GM06990 (cell line): ENCODE data around the gene ALDH6A1.
A peak's percentile ranks its signal among the peaks of the same experiment; 100 is the strongest.

Experiments used
- DNase-seq: peaks from one replicate; pipeline ENCODE4 v3.0.0-alpha.2; 2011; ENCODE audit not compliant: insufficient read length; ENCODE audit errors: extremely low read depth
- H3K27me3 ChIP-seq: replicated peaks from 2 replicates; pipeline ENCODE4 v1.6.0; 2011; ENCODE audit warnings: low read length; ENCODE audit not compliant: control insufficient read depth, insufficient read depth
- H3K36me3 ChIP-seq: 2 replicates; pipeline ENCODE4 v1.5.1; 2011; ENCODE audit warnings: low read length; ENCODE audit not compliant: control insufficient read depth, insufficient read depth
- H3K4me3 ChIP-seq: replicated peaks from 2 replicates; pipeline ENCODE4 v1.5.1; 2011; ENCODE audit warnings: low read depth, mild to moderate bottlenecking, control low read depth, low read length
- TF ChIP-seq, protein P1 (sequence below): IDR thresholded peaks from 2 replicates; pipeline ENCODE4 v1.5.1; 2011; ENCODE audit warnings: low read length, control low read depth, mild to moderate bottlenecking, inconsistent platforms; ENCODE audit not compliant: insufficient read depth, poor library complexity, severe bottlenecking

Gene ALDH6A1

GRCh38 chr14:74064426-74064825, 19.8 kb downstream of the ALDH6A1 start:
- H3K4me3 ChIP-seq = no peak overlapping the region
- no peak for DNase-seq
- peaks cover 2% of the 10 kb centered on the region for H3K36me3 ChIP-seq
- no peaks in the 10 kb centered on the region for H3K27me3 ChIP-seq
- TF ChIP-seq, protein P1, sequence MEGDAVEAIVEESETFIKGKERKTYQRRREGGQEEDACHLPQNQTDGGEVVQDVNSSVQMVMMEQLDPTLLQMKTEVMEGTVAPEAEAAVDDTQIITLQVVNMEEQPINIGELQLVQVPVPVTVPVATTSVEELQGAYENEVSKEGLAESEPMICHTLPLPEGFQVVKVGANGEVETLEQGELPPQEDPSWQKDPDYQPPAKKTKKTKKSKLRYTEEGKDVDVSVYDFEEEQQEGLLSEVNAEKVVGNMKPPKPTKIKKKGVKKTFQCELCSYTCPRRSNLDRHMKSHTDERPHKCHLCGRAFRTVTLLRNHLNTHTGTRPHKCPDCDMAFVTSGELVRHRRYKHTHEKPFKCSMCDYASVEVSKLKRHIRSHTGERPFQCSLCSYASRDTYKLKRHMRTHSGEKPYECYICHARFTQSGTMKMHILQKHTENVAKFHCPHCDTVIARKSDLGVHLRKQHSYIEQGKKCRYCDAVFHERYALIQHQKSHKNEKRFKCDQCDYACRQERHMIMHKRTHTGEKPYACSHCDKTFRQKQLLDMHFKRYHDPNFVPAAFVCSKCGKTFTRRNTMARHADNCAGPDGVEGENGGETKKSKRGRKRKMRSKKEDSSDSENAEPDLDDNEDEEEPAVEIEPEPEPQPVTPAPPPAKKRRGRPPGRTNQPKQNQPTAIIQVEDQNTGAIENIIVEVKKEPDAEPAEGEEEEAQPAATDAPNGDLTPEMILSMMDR = no peak

GRCh38 chr14:74062809-74063150, 21.5 kb downstream of the ALDH6A1 start:
- no peak overlapping the region for H3K4me3 ChIP-seq
- TF ChIP-seq, protein P1 = no peak
- H3K36me3 ChIP-seq = peaks cover 2% of the 10 kb centered on the region
- DNase-seq = no peak
- H3K27me3 ChIP-seq = no peaks in the 10 kb centered on the region

DNA sequence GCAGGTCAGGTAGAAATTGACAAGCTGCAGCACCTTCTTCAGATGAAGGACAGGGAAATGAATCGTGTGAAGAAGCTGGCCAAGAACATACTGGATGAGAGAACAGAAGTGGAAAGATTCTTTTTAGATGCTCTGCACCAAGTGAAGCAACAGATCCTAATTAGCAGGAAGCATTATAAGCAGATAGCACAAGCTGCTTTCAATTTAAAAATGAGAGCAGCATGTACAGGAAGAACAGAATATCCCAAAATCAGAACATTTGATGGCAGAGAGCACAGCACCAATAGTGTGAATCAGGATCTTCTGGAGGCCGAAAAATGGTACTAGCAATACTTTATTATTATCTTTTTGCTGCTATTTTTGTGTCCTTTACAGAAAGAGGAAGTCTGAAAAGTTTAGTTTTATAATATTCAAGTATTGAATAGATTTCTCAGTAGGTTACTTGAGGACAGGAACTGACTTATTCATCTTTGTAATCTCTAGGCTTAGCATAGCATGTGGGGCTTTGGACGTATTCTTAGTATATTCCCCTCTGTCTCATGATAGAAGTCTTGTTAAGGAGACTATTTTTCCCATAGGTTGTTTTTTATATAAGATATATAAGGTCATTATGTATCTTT, 34.3 kb downstream of the ALDH6A1 start:
- TF ChIP-seq, protein P1 = no peak
- Histone ChIP-seq H3K4me3 (no peak overlapping the region), H3K36me3 (no peaks in the 10 kb centered on the region), H3K27me3 (no peaks in the 10 kb centered on the region)
- peak; percentile 6 for DNase-seq

GRCh38 chr14:74048281-74048680, 36.0 kb downstream of the ALDH6A1 start:
- H3K4me3 ChIP-seq = no peak overlapping the region
- no peak for DNase-seq
- H3K27me3 ChIP-seq = no peaks in the 10 kb centered on the region
- TF ChIP-seq, protein P1 = no peak
- no peaks in the 10 kb centered on the region for H3K36me3 ChIP-seq

DNA sequence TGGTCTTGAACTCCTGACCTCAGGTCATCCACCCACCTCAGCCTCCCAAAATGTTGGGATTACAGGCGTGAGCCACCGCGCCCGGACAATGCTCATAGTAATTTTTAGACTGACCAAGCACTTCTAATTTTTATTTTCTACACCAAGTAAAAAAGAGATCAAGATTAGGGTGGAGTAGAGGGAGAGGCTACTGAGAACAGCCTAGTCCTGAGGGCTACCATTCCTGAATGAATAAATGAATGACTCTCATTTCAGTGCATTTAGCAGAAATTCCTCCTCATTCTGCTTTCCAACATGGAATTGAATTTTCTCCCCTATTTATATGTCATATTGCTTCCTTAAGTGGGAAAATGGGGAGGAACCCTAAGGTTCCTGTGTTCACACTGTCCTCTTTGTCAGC, 38.7 kb downstream of the ALDH6A1 start:
- no peak overlapping the region for H3K4me3 ChIP-seq
- no peak for DNase-seq
- H3K36me3 ChIP-seq = no peaks in the 10 kb centered on the region
- H3K27me3 ChIP-seq = no peaks in the 10 kb centered on the region
- TF ChIP-seq, protein P1 = no peak

GRCh38 chr14:74042296-74042695, 42.0 kb downstream of the ALDH6A1 start:
- DNase-seq = no peak
- H3K27me3 ChIP-seq = no peaks in the 10 kb centered on the region
- H3K36me3 ChIP-seq = no peaks in the 10 kb centered on the region
- no peak overlapping the region for H3K4me3 ChIP-seq
- TF ChIP-seq, protein P1 = no peak
